Activated B cell treated with CpG ODN at 0.5 μM for 24 hours (primary cell): Measurements from ENCODE around the gene USP40. TPM values are rescaled to one million over a fixed set of nuclear protein-coding genes. Genes with fewer than 3 reads are reported as not detected.

Experiments
- ATAC-seq: fragments of 200-7000 bp; cut with Tn5 transposase; one replicate; pipeline ENCODE4 v1.10.0; 2021; ENCODE audit warnings: low read depth, mild to moderate bottlenecking, moderate library complexity
- CTCF ChIA-PET: fragments of 350-600 bp; sonication (Branson Sonifier 250); formaldehyde crosslinking; loops from one replicate; lab custom pipeline; 2021; ENCODE audit warnings: antibody characterized with exemption; lab: Charles Lee
- POLR2A ChIA-PET: fragments of 350-600 bp; sonication (Branson Sonifier 250); formaldehyde crosslinking; loops from one replicate; lab custom pipeline; 2021; ENCODE audit warnings: antibody characterized with exemption; lab: Charles Lee
- DNase-seq: peaks from one replicate; pipeline ENCODE4 v3.0.0; 2022
- H3K27ac Mint-ChIP-seq: one replicate; pipeline ENCODE4 v1.8.0; 2020; ENCODE audit warnings: mixed read lengths
- H3K27me3 Mint-ChIP-seq: one replicate; pipeline ENCODE4 v1.8.0; 2021; ENCODE audit warnings: mixed read lengths
- H3K36me3 Mint-ChIP-seq: one replicate; pipeline ENCODE4 v1.8.0; 2021; ENCODE audit warnings: low read depth, mixed read lengths
- H3K4me1 Mint-ChIP-seq: one replicate; pipeline ENCODE4 v1.8.0; 2021; ENCODE audit warnings: mixed read lengths
- H3K4me3 Mint-ChIP-seq: one replicate; pipeline ENCODE4 v1.8.0; 2020; ENCODE audit warnings: mild to moderate bottlenecking, mixed read lengths
- H3K9me3 Mint-ChIP-seq: one replicate; pipeline ENCODE4 v1.8.0; 2020; ENCODE audit warnings: mixed read lengths
- intact Hi-C: fragments of 100-400 bp; cut with micrococcal nuclease; formaldehyde crosslinking; loops from one replicate; pipeline ENCODE4 v1.15.1; 2024
- total RNA-seq: library from RNA; stranded (reverse); gene quantifications from 2 replicates; pipeline ENCODE4 v1.2.3, GENCODE V29; 2022
- TF ChIP-seq, protein P1 (sequence below): fragments of 200-600 bp; IDR thresholded peaks from one replicate; pipeline ENCODE4 v1.8.0; 2022; ENCODE audit warnings: antibody characterized with exemption, mild to moderate bottlenecking

The USP40 gene
- total RNA-seq, 1 donor from 2014 or later: 30.4 TPM

DNA sequence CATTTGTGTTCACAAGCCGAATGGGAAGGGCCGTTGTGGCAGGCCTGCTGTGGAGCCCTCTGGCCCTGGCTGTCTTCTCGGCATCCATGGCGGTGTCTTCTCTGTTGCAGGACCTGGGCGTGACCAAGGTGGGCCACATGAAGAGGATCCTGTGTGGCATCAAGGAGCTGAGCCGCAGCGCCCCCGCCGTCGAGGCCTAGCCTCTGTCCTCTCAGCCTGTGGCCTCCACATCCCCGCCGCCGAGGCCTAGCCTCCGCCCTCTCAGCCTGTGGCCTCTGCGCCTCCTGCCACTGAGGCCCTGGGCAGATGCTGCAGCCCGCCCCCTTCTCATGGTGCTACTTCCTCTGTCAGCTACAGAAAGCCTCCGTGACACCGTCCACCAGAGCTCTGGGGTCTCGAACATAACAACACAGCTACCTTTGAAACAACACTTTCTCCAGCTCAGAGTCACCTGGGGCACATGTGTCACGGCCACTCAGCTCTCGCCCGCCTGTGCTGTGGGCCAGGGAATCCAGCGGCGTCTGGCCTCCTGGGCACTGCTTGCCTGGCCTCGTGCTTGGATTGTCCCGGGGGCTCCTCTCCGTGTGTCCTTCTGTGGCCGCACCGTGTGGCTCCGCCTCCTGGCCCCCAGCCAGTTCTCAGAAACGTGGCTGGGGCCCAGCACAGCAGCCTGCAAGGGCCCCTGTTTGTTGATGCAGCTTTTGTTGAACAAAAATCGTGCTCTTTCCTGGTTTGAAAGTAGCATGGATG is 97.1 kb downstream of the USP40 start:
- ATAC-seq (no peak), DNase-seq (peak; percentile 7)
- Mint-ChIP-seq H3K27me3 (no peaks in the 10 kb centered on the region), H3K36me3 (peaks cover 91% of the 10 kb centered on the region), H3K4me3 (no peak overlapping the region), H3K4me1 (no peaks in the 10 kb centered on the region), H3K27ac (no peak overlapping the region), H3K9me3 (no peaks in the 10 kb centered on the region)
- intact Hi-C loops: no loop called here
- POLR2A ChIA-PET: no interaction called here
- TF ChIP-seq, protein P1, sequence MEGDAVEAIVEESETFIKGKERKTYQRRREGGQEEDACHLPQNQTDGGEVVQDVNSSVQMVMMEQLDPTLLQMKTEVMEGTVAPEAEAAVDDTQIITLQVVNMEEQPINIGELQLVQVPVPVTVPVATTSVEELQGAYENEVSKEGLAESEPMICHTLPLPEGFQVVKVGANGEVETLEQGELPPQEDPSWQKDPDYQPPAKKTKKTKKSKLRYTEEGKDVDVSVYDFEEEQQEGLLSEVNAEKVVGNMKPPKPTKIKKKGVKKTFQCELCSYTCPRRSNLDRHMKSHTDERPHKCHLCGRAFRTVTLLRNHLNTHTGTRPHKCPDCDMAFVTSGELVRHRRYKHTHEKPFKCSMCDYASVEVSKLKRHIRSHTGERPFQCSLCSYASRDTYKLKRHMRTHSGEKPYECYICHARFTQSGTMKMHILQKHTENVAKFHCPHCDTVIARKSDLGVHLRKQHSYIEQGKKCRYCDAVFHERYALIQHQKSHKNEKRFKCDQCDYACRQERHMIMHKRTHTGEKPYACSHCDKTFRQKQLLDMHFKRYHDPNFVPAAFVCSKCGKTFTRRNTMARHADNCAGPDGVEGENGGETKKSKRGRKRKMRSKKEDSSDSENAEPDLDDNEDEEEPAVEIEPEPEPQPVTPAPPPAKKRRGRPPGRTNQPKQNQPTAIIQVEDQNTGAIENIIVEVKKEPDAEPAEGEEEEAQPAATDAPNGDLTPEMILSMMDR: no peak
- CTCF ChIA-PET: no interaction called here

DNA sequence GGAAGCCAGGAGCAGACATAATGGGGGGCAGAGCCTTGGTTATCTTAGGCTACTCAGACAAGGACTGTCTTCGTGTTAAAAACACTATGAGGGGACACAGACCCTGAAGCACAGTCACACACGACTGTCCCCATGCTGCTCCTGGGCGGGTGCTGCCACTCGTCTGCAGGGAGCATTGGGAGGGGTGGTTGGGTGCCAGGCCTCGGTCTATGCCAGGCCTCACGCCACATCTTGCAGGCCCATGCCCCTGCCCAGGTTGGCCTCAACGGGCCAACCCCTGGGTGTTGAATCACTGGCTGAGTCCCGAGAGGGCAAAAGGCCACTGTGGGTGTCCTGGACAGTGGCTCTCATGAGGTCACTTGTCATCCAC is 97.9 kb downstream of the USP40 start:
- DNase-seq: no peak
- Mint-ChIP-seq H3K4me3 (no peak overlapping the region), H3K27ac (no peak overlapping the region), H3K9me3 (no peaks in the 10 kb centered on the region), H3K4me1 (no peaks in the 10 kb centered on the region), H3K27me3 (no peaks in the 10 kb centered on the region), H3K36me3 (peaks cover 93% of the 10 kb centered on the region)
- ATAC-seq: no peak
- intact Hi-C loops: no loop called here
- ChIA-PET POLR2A (no interaction called here), CTCF (no interaction called here)
- TF ChIP-seq, protein P1: no peak

DNA sequence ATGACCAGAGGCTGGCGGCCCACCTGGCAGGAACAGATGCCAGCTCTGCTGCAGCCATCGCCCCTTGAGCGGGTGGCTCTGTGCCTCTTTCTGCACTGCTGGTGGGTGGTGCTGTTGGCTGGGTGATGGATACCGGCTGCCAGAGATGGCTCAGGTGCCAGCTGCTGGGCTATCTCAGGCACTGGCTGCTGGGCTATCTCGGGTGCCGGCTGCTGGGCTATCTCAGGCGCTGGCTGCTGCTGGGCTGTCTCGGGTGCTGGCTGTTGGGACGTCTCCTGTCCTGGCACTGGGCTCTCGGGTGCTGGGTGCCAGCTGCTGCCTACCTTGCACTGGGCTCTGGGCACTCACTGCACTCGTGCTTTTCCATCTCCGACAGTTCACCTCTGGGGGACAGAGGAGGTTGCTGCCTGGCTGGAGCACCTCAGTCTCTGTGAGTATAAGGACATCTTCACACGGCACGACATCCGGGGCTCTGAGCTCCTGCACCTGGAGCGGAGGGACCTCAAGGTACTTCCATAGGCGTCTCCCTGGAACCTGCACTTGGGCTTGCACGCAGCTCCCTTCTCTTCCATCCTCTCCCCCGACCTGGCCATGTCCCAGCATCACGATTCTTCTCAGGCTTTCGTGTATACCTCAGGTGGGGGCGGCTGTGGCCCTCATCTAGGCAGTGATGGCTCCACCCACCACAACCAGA is 98.4 kb downstream of the USP40 start:
- ChIA-PET POLR2A (no interaction called here), CTCF (no interaction called here)
- Mint-ChIP-seq H3K36me3 (peaks cover 94% of the 10 kb centered on the region), H3K9me3 (no peaks in the 10 kb centered on the region), H3K4me1 (no peaks in the 10 kb centered on the region), H3K27me3 (no peaks in the 10 kb centered on the region), H3K27ac (no peak overlapping the region), H3K4me3 (no peak overlapping the region)
- DNase-seq: no peak
- ATAC-seq: no peak
- TF ChIP-seq, protein P1: no peak
- intact Hi-C loops: no loop called here

DNA sequence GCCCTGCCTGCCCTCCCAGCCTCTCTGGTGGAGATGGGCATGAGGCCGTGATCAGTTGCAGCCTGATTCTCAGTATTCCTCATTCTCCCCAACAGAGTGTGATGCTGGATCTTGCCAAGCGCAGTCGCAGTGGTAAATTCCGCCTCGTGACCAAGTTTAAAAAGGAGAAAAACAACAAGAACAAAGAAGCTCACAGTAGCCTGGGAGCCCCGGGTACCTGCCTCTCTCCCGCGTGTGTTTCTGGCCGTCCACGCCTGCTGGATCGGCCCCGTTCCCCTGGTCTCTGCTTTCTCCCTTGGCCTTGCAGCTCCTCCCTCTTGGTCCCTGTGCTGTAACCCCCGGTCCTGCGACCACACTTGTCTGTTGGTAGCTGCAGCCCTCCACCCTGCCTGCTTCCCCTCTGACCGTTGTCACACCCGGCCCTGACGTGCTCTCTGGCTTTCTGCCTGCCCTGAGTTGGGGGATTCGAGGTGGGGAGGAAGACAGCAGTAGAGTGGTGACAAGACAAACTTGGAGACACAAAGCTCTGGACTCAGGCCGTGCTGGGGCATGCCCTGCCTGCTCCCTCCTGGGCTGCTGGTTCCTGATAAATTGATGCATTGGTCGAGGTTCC is 99.5 kb downstream of the USP40 start:
- ATAC-seq: no peak
- no peak for DNase-seq
- CTCF ChIA-PET: no interaction called here
- no peaks in the 10 kb centered on the region for H3K27me3 Mint-ChIP-seq
- TF ChIP-seq, protein P1: no peak
- no peaks in the 10 kb centered on the region for H3K9me3 Mint-ChIP-seq
- POLR2A ChIA-PET: no interaction called here
- peaks cover 94% of the 10 kb centered on the region for H3K36me3 Mint-ChIP-seq
- H3K27ac Mint-ChIP-seq: no peak overlapping the region
- H3K4me1 Mint-ChIP-seq: no peaks in the 10 kb centered on the region
- no peak overlapping the region for H3K4me3 Mint-ChIP-seq
- intact Hi-C loops: no loop called here

DNA sequence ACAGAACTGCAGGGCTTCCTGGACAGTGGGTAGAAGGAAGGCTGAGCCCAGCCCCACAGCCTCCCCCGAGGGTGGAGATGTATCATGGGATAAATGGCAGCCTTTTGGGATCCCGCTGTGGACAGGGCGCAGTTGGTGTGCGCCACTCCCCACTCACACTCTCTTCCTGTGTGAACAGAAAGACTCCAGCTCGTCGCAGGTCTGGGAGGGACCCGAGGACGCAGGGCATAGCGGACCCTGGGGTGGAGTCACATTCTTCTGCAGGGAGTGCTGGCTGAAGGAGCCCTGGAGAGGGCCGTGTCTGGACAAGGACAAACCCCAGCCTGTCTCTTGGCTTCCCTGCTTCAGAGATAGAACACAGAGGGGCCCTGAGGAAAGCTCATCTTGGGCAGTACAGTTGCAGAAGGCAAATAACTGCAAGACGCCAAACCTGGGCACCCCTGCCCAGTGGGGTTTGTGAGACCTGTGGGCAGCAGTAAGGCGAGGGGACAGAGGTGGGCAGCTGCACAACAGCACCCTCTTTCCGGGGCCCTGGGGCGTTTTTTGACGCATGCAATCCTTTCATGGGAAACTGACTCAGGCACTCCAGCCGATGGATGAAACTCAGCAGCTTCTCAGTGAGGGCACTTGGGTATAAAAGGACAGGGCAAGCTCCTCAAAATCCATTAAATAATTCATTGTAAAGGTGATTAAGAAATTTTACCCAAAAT is 101.9 kb downstream of the USP40 start:
- CTCF ChIA-PET: no interaction called here
- H3K36me3 Mint-ChIP-seq: peaks cover 93% of the 10 kb centered on the region

More for the DNA sequence above, 101.9 kb downstream of the USP40 start:
- ATAC-seq: no peak
- Mint-ChIP-seq H3K4me3 (no peak overlapping the region), H3K27me3 (no peaks in the 10 kb centered on the region), H3K9me3 (no peaks in the 10 kb centered on the region), H3K4me1 (no peaks in the 10 kb centered on the region), H3K27ac (no peak overlapping the region)
- TF ChIP-seq, protein P1: no peak
- intact Hi-C loops: no loop called here
- no peak for DNase-seq
- POLR2A ChIA-PET: no interaction called here
